Loucy (cell line): Measurements from ENCODE around the gene BICRAL.

Experiments used
- EZH2phosphoT487 ChIP-seq: fragments of 200-600 bp; IDR thresholded peaks from 2 replicates; pipeline ENCODE4 v1.6.1; 2018; ENCODE audit warnings: antibody characterized with exemption, mild to moderate bottlenecking, moderate library complexity, borderline replicate concordance
- TF ChIP-seq, protein P1 (sequence below): fragments of 200-600 bp; sonication (generic); conservative IDR thresholded peaks from 2 replicates; pipeline ENCODE4 v1.5.1; 2014; ENCODE audit warnings: mild to moderate bottlenecking, antibody characterized with exemption, low read length

DNA sequence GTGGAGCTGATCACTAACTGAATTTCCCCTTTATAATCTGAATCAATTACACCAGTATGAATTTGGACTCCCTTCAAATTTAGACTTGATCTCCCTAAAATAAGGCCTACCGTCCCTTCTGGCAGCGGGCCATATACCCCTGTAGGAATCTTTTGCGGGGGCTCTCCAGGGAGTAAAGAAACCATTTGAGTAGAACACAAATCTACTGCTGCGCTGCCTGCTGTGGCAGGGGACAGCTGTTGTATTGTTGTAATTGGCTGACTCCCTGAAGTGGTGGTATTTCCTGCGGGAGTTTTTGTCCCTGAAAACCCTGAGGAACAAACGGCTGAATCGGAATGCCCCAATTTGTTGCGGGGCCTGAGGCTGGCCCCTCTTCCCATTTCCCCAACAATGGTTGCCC is 118.0 kb downstream of the BICRAL start:
- TF ChIP-seq, protein P1, sequence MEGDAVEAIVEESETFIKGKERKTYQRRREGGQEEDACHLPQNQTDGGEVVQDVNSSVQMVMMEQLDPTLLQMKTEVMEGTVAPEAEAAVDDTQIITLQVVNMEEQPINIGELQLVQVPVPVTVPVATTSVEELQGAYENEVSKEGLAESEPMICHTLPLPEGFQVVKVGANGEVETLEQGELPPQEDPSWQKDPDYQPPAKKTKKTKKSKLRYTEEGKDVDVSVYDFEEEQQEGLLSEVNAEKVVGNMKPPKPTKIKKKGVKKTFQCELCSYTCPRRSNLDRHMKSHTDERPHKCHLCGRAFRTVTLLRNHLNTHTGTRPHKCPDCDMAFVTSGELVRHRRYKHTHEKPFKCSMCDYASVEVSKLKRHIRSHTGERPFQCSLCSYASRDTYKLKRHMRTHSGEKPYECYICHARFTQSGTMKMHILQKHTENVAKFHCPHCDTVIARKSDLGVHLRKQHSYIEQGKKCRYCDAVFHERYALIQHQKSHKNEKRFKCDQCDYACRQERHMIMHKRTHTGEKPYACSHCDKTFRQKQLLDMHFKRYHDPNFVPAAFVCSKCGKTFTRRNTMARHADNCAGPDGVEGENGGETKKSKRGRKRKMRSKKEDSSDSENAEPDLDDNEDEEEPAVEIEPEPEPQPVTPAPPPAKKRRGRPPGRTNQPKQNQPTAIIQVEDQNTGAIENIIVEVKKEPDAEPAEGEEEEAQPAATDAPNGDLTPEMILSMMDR, result no peak
- TF ChIP-seq EZH2phosphoT487, result no peak
